H9 (cell line): ENCODE measurements around the gene ING5. TPM values are rescaled to one million over a fixed set of nuclear protein-coding genes. Genes with fewer than 3 reads are reported as not detected.

Source experiments
- DNase-seq: peaks from one replicate; pipeline ENCODE4 v3.0.0-alpha.2; 2017
- H2AFZ ChIP-seq: one replicate; pipeline ENCODE4 v1.6.1; 2013; ENCODE audit warnings: mild to moderate bottlenecking, low read length, control low read depth, moderate library complexity
- H2AK5ac ChIP-seq: 2 replicates; pipeline ENCODE4 v1.6.1; 2013; ENCODE audit warnings: low read length, control low read depth, mixed read lengths; ENCODE audit not compliant: insufficient read length
- H2BK120ac ChIP-seq: one replicate; pipeline ENCODE4 v1.6.1; 2013; ENCODE audit warnings: low read depth, mild to moderate bottlenecking, low read length, control low read depth, inconsistent platforms; ENCODE audit not compliant: poor library complexity, severe bottlenecking
- H2BK12ac ChIP-seq: 2 replicates; pipeline ENCODE4 v1.6.1; 2013; ENCODE audit warnings: low read length, control low read depth, mixed read lengths, low read depth; ENCODE audit not compliant: insufficient read length
- H2BK15ac ChIP-seq: 2 replicates; pipeline ENCODE4 v1.6.1; 2013; ENCODE audit warnings: low read depth, low read length, control low read depth
- H2BK20ac ChIP-seq: one replicate; pipeline ENCODE4 v1.6.1; 2013; ENCODE audit warnings: low read depth, mild to moderate bottlenecking, low read length, control low read depth, inconsistent platforms; ENCODE audit not compliant: poor library complexity, severe bottlenecking
- H2BK5ac ChIP-seq: 2 replicates; pipeline ENCODE4 v1.6.1; 2013; ENCODE audit warnings: low read length, control low read depth, mixed read lengths; ENCODE audit not compliant: insufficient read length
- H3K14ac ChIP-seq: 2 replicates; pipeline ENCODE4 v1.6.1; 2013; ENCODE audit warnings: low read length, control low read depth; ENCODE audit not compliant: insufficient read depth
- H3K18ac ChIP-seq: 2 replicates; pipeline ENCODE4 v1.6.1; 2013; ENCODE audit warnings: low read depth, mild to moderate bottlenecking, mixed read lengths, low read length, control low read depth; ENCODE audit not compliant: insufficient read length
- H3K23ac ChIP-seq: 2 replicates; pipeline ENCODE4 v1.6.1; 2013; ENCODE audit warnings: low read length, control low read depth, mixed read lengths, low read depth; ENCODE audit not compliant: insufficient read length
- H3K23me2 ChIP-seq: 2 replicates; pipeline ENCODE4 v1.6.1; 2013; ENCODE audit warnings: low read depth, mild to moderate bottlenecking, mixed read lengths, low read length, control low read depth; ENCODE audit not compliant: insufficient read length, poor library complexity, severe bottlenecking
- H3K27ac ChIP-seq: 2 replicates; pipeline ENCODE4 v1.5.1; 2013; ENCODE audit warnings: low read length, control low read depth, mixed read lengths, low read depth; ENCODE audit not compliant: insufficient read length
- H3K27me3 ChIP-seq: 2 replicates; pipeline ENCODE4 v1.6.1; 2013; ENCODE audit warnings: low read length, control low read depth, inconsistent platforms; ENCODE audit not compliant: insufficient read depth
- H3K4ac ChIP-seq: 2 replicates; pipeline ENCODE4 v1.6.1; 2013; ENCODE audit warnings: low read depth, mild to moderate bottlenecking, control low read depth, inconsistent platforms, low read length, moderate library complexity
- H3K4me1 ChIP-seq: 2 replicates; pipeline ENCODE4 v1.6.1; 2013; ENCODE audit warnings: low read length, control low read depth, inconsistent platforms; ENCODE audit not compliant: insufficient read depth
- H3K4me2 ChIP-seq: 2 replicates; pipeline ENCODE4 v1.6.1; 2013; ENCODE audit warnings: low read length, control low read depth, mixed read lengths; ENCODE audit not compliant: insufficient read length, insufficient read depth
- H3K56ac ChIP-seq: 2 replicates; pipeline ENCODE4 v1.6.1; 2013; ENCODE audit warnings: low read depth, mild to moderate bottlenecking, mixed read lengths, low read length, control low read depth; ENCODE audit not compliant: insufficient read length
- H3K79me1 ChIP-seq: 2 replicates; pipeline ENCODE4 v1.6.1; 2013; ENCODE audit warnings: low read depth, mild to moderate bottlenecking, moderate library complexity, low read length, control low read depth, inconsistent platforms; ENCODE audit not compliant: insufficient read depth, poor library complexity, severe bottlenecking
- H3K79me2 ChIP-seq: 2 replicates; pipeline ENCODE4 v1.6.1; 2013; ENCODE audit warnings: low read length, control low read depth, inconsistent platforms; ENCODE audit not compliant: insufficient read depth
- H3K9ac ChIP-seq: 2 replicates; pipeline ENCODE4 v1.6.1; 2013; ENCODE audit warnings: low read length, control low read depth, mixed read lengths; ENCODE audit not compliant: insufficient read length; ENCODE audit errors: extremely low read depth
- H3K9me3 ChIP-seq: one replicate; pipeline ENCODE4 v1.6.1; 2013; ENCODE audit warnings: low read depth, low read length, inconsistent platforms; ENCODE audit not compliant: control insufficient read depth
- H3T11ph ChIP-seq: one replicate; pipeline ENCODE4 v1.6.1; 2013; ENCODE audit warnings: mild to moderate bottlenecking, low read length, control low read depth, inconsistent platforms
- H4K20me1 ChIP-seq: one replicate; pipeline ENCODE4 v1.6.1; 2013; ENCODE audit not compliant: control insufficient read depth, insufficient read length, insufficient read depth
- H4K5ac ChIP-seq: 2 replicates; pipeline ENCODE4 v1.6.1; 2013; ENCODE audit warnings: low read depth, mild to moderate bottlenecking, mixed read lengths, low read length, control low read depth; ENCODE audit not compliant: insufficient read length
- H4K8ac ChIP-seq: replicated peaks from 2 replicates; pipeline ENCODE4 v1.6.1; 2013; ENCODE audit warnings: low read length, control low read depth, mixed read lengths, low read depth; ENCODE audit not compliant: insufficient read length
- H4K91ac ChIP-seq: 2 replicates; pipeline ENCODE4 v1.6.1; 2013; ENCODE audit warnings: low read depth, mild to moderate bottlenecking, moderate library complexity, mixed read lengths, low read length, control low read depth; ENCODE audit not compliant: insufficient read length
- H3K27ac Mint-ChIP-seq, 3 experiments: 2 replicates in 2 of 3; 3 replicates in 1 of 3; pipeline ENCODE4 v1.8.0; 2020 to 2021; ENCODE audit warnings: mixed read lengths in 3 of 3, mild to moderate bottlenecking in 1 of 3, moderate library complexity in 1 of 3
- H3K27me3 Mint-ChIP-seq: 2 replicates; pipeline ENCODE4 v1.8.0; 2021; ENCODE audit warnings: low read depth, mild to moderate bottlenecking, moderate library complexity, mixed read lengths
- H3K36me3 Mint-ChIP-seq, 3 experiments: 2 replicates in 2 of 3; 3 replicates in 1 of 3; pipeline ENCODE4 v1.8.0; 2020 to 2021; ENCODE audit warnings: low read depth in 3 of 3, mixed read lengths in 3 of 3; ENCODE audit not compliant: insufficient read depth in 1 of 3
- H3K4me1 Mint-ChIP-seq, 2 experiments: 2 replicates each; pipeline ENCODE4 v1.8.0; 2020; ENCODE audit warnings: mixed read lengths in 2 of 2
- H3K4me3 Mint-ChIP-seq, 2 experiments: 2 replicates in 1 of 2; 3 replicates in 1 of 2; pipeline ENCODE4 v1.8.0; 2020 to 2021; ENCODE audit warnings: mild to moderate bottlenecking in 2 of 2, mixed read lengths in 2 of 2, moderate library complexity in 1 of 2
- H3K9me3 Mint-ChIP-seq, 2 experiments: 2 replicates in 1 of 2; 3 replicates in 1 of 2; pipeline ENCODE4 v1.8.0; 2020; ENCODE audit warnings: mild to moderate bottlenecking in 2 of 2, mixed read lengths in 2 of 2, moderate library complexity in 1 of 2
- WGBS: extraction: QIAGEN DNeasy Blood & Tissue Kit; methylation state at CpG from one replicate; pipeline ENCODE4 v1.1.7; 2013; ENCODE audit warnings: missing lambda C conversion rate, low lambda C conversion rate, mixed read lengths; ENCODE audit not compliant: insufficient read length; ENCODE audit errors: extremely low coverage; 5-methylcytosine and 5-hydroxymethylcytosine counted together
- total RNA-seq: library from RNA; stranded (reverse); gene quantifications from 2 replicates; pipeline ENCODE4 v1.2.1, GENCODE V29; 2021
- TF ChIP-seq, protein P1 (sequence below): fragments of 200-600 bp; sonication (generic); conservative IDR thresholded peaks from 3 replicates; pipeline ENCODE4 v1.8.0; 2021; ENCODE audit warnings: antibody characterized with exemption, mild to moderate bottlenecking

ING5 gene
- total RNA-seq, 1 experiment from 2014 or later: 66.0 TPM

GRCh38 chr2:241720560-241720959 lies 18.7 kb downstream of the ING5 start:
- no peak overlapping the region for H4K5ac ChIP-seq
- H2BK120ac ChIP-seq: no peak overlapping the region
- H2BK12ac ChIP-seq: no peak overlapping the region
- no peak overlapping the region for H4K91ac ChIP-seq
- no peak overlapping the region for H4K8ac ChIP-seq
- H3K56ac ChIP-seq: no peak overlapping the region
- H3K23me2 ChIP-seq: no peaks in the 10 kb centered on the region
- H3K23ac ChIP-seq: no peak overlapping the region
- WGBS: no CpG with 5 or more reads among the region's 15 CpGs
- no peak overlapping the region for H3K18ac ChIP-seq
- no peaks in the 10 kb centered on the region for H3K27me3 Mint-ChIP-seq
- H3K4me1 Mint-ChIP-seq: no peaks in the 10 kb centered on the region
- H3K9me3 Mint-ChIP-seq: peaks cover 20 to 26% of the 10 kb centered on the region in 2 experiments
- H3K9me3 ChIP-seq: peaks cover 9% of the 10 kb centered on the region
- no peaks in the 10 kb centered on the region for H3K4me1 ChIP-seq
- H3T11ph ChIP-seq: no peak overlapping the region
- H3K79me2 ChIP-seq: no peaks in the 10 kb centered on the region
- no peak for DNase-seq
- no peak overlapping the region for H3K4ac ChIP-seq
- H3K27ac ChIP-seq: no peak overlapping the region
- H3K4me2 ChIP-seq: no peak overlapping the region
- no peak overlapping the region for H2BK5ac ChIP-seq
- H2BK20ac ChIP-seq: no peak overlapping the region
- H2AK5ac ChIP-seq: no peak overlapping the region
- no peak overlapping the region for H2BK15ac ChIP-seq
- TF ChIP-seq, protein P1, sequence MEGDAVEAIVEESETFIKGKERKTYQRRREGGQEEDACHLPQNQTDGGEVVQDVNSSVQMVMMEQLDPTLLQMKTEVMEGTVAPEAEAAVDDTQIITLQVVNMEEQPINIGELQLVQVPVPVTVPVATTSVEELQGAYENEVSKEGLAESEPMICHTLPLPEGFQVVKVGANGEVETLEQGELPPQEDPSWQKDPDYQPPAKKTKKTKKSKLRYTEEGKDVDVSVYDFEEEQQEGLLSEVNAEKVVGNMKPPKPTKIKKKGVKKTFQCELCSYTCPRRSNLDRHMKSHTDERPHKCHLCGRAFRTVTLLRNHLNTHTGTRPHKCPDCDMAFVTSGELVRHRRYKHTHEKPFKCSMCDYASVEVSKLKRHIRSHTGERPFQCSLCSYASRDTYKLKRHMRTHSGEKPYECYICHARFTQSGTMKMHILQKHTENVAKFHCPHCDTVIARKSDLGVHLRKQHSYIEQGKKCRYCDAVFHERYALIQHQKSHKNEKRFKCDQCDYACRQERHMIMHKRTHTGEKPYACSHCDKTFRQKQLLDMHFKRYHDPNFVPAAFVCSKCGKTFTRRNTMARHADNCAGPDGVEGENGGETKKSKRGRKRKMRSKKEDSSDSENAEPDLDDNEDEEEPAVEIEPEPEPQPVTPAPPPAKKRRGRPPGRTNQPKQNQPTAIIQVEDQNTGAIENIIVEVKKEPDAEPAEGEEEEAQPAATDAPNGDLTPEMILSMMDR: no peak
- no peak overlapping the region for H3K14ac ChIP-seq
- no peak overlapping the region for H3K27ac Mint-ChIP-seq
- no peaks in the 10 kb centered on the region for H3K79me1 ChIP-seq
- H4K20me1 ChIP-seq: no peaks in the 10 kb centered on the region
- H3K36me3 Mint-ChIP-seq: peaks cover 57 to 83% (median 82%) of the 10 kb centered on the region in 3 experiments
- H3K4me3 Mint-ChIP-seq: no peak overlapping the region
- no peak overlapping the region for H3K9ac ChIP-seq
- H3K27me3 ChIP-seq: no peaks in the 10 kb centered on the region
- no peak overlapping the region for H2AFZ ChIP-seq
